A673 (cell line): ENCODE results near the gene TRIP4. TPM values are rescaled to one million over a fixed set of nuclear protein-coding genes. Genes with fewer than 3 reads are reported as not detected.
"Not testable (repeated sequence)": the region's sequence is repeated elsewhere in the genome, so short reads cannot be mapped to it uniquely, and the experiment has no call there.

Source experiments
- BruUV-seq: library from RNA; stranded (reverse); fragments of 400-500 nt; replicated peaks from 2 replicates; lab custom pipeline; 2021; lab: Mats Ljungman, UMichigan
- CTCF ChIA-PET: fragments of 300-600 bp; sonication (Branson Sonifier 250); formaldehyde crosslinking; loops from one replicate; lab custom pipeline; 2022; ENCODE audit warnings: antibody characterized with exemption; lab: Charles Lee
- POLR2A ChIA-PET: fragments of 300-600 bp; sonication (Branson Sonifier 250); formaldehyde crosslinking; loops from one replicate; lab custom pipeline; 2022; ENCODE audit warnings: antibody characterized with exemption; ENCODE audit not compliant: low non-redundant PET; lab: Charles Lee
- DNase-seq: peaks from one replicate; pipeline ENCODE4 v3.0.0-alpha.2; 2015; ENCODE audit warnings: low spot score
- H3K27ac ChIP-seq: fragments of 200-600 bp; sonication (generic); 2 replicates; pipeline ENCODE4 v1.5.1; 2016; ENCODE audit warnings: mixed run types, low read depth, mild to moderate bottlenecking, mixed read lengths, antibody characterized with exemption, low read length; ENCODE audit not compliant: poor library complexity, severe bottlenecking
- H3K27me3 ChIP-seq: fragments of 200-600 bp; sonication (generic); replicated peaks from 2 replicates; pipeline ENCODE4 v1.6.1; 2017; ENCODE audit warnings: mixed run types, low read depth, mild to moderate bottlenecking, mixed read lengths, antibody characterized with exemption, low read length; ENCODE audit not compliant: insufficient read depth, poor library complexity
- H3K36me3 ChIP-seq: fragments of 200-600 bp; sonication (generic); 2 replicates; pipeline ENCODE4 v1.6.1; 2016; ENCODE audit warnings: mixed run types, mild to moderate bottlenecking, mixed read lengths, antibody characterized with exemption, low read length; ENCODE audit not compliant: insufficient read depth, poor library complexity, severe bottlenecking
- H3K4me1 ChIP-seq: fragments of 200-600 bp; sonication (generic); 2 replicates; pipeline ENCODE4 v1.6.1; 2017; ENCODE audit warnings: mixed run types, mild to moderate bottlenecking, mixed read lengths, antibody characterized with exemption, low read length; ENCODE audit not compliant: insufficient read depth, poor library complexity, severe bottlenecking
- H3K4me3 ChIP-seq: fragments of 200-600 bp; sonication (generic); 2 replicates; pipeline ENCODE4 v1.5.1; 2016; ENCODE audit warnings: low read depth, mixed run types, mild to moderate bottlenecking, mixed read lengths, low read length; ENCODE audit not compliant: poor library complexity, severe bottlenecking
- H3K9me3 ChIP-seq: fragments of 200-600 bp; sonication (generic); 2 replicates; pipeline ENCODE4 v1.6.1; 2016; ENCODE audit warnings: mixed run types, low read depth, mild to moderate bottlenecking, mixed read lengths, antibody characterized with exemption, low read length; ENCODE audit not compliant: poor library complexity, severe bottlenecking
- CTCF ChIP-seq: fragments of 300-800, 200-600 bp; sonication (generic); conservative IDR thresholded peaks from 2 replicates; pipeline ENCODE4 v1.5.1; 2017; ENCODE audit warnings: low read depth, mild to moderate bottlenecking, antibody characterized with exemption, low read length, moderate library complexity, mixed read lengths
- EZH2 ChIP-seq: fragments of 200-600 bp; sonication (generic); IDR thresholded peaks from 2 replicates; pipeline ENCODE4 v1.6.1; 2017; ENCODE audit warnings: borderline replicate concordance, low read depth, mild to moderate bottlenecking, mixed read lengths, antibody characterized with exemption, low read length; ENCODE audit not compliant: poor library complexity, severe bottlenecking
- intact Hi-C: fragments of 100-400 bp; cut with micrococcal nuclease; formaldehyde crosslinking; loops from one replicate; pipeline ENCODE4 v1.10.0; 2022; ENCODE audit not compliant: unreplicated experiment
- total RNA-seq: library from RNA; stranded (reverse); gene quantifications from 2 replicates; pipeline ENCODE4 v1.2.3, GENCODE V29; 2021

The TRIP4 gene
- total RNA-seq, 1 experiment from 2014 or later, result 24.9 TPM

GRCh38 chr15:64485796-64486195, 98.2 kb downstream of the TRIP4 start:
- intact Hi-C loops, result no loop called here
- DNase-seq, result no peak
- BruUV-seq, result no TSS peak
- Histone ChIP-seq H3K27me3 (no peaks in the 10 kb centered on the region), H3K36me3 (no peaks in the 10 kb centered on the region), H3K9me3 (no peaks in the 10 kb centered on the region), H3K27ac (no peak overlapping the region), H3K4me3 (no peak overlapping the region), H3K4me1 (no peaks in the 10 kb centered on the region)
- ChIA-PET CTCF (no interaction called here), POLR2A (no interaction called here)
- TF ChIP-seq EZH2, result no peak
- no peak for TF ChIP-seq CTCF

GRCh38 chr15:64490598-64491259, 103.1 kb downstream of the TRIP4 start:
- POLR2A ChIA-PET, result no interaction called here
- H3K4me1 ChIP-seq, result no peaks in the 10 kb centered on the region
- BruUV-seq, result no TSS peak
- intact Hi-C loops, result no loop called here
- DNase-seq, result no peak
- H3K4me3 ChIP-seq, result no peak overlapping the region
- no peak overlapping the region for H3K27ac ChIP-seq
- no peaks in the 10 kb centered on the region for H3K9me3 ChIP-seq
- TF ChIP-seq EZH2 (no peak), CTCF (no peak)
- no peaks in the 10 kb centered on the region for H3K36me3 ChIP-seq
- CTCF ChIA-PET, result no interaction called here
- H3K27me3 ChIP-seq, result no peaks in the 10 kb centered on the region

GRCh38 chr15:64493641-64494040, 106.0 kb downstream of the TRIP4 start:
- TF ChIP-seq EZH2 (no peak), CTCF (no peak)
- H3K27ac ChIP-seq, result no peak overlapping the region
- no TSS peak for BruUV-seq
- no peak overlapping the region for H3K4me3 ChIP-seq
- intact Hi-C loops, result no loop called here
- ChIA-PET CTCF (no interaction called here), POLR2A (no interaction called here)
- no peaks in the 10 kb centered on the region for H3K27me3 ChIP-seq
- no peaks in the 10 kb centered on the region for H3K9me3 ChIP-seq
- H3K36me3 ChIP-seq, result no peaks in the 10 kb centered on the region
- DNase-seq, result no peak
- no peaks in the 10 kb centered on the region for H3K4me1 ChIP-seq

- DNase-seq, H3K27me3 ChIP-seq, H3K27ac ChIP-seq, POLR2A ChIA-PET, intact Hi-C loops, H3K4me3 ChIP-seq, CTCF ChIA-PET, H3K4me1 ChIP-seq, H3K9me3 ChIP-seq, BruUV-seq: not testable (repeated sequence)
- peaks cover 13% of the 10 kb centered on the region for H3K36me3 ChIP-seq
Observed at GRCh38 chr15:64495968-64496367, 108.3 kb downstream of the TRIP4 start.
